Measurements from ENCODE around the gene ATP1A2.

ATP1A2 gene
- total RNA-seq, result 0 reads per million in 4 experiments

DNA sequence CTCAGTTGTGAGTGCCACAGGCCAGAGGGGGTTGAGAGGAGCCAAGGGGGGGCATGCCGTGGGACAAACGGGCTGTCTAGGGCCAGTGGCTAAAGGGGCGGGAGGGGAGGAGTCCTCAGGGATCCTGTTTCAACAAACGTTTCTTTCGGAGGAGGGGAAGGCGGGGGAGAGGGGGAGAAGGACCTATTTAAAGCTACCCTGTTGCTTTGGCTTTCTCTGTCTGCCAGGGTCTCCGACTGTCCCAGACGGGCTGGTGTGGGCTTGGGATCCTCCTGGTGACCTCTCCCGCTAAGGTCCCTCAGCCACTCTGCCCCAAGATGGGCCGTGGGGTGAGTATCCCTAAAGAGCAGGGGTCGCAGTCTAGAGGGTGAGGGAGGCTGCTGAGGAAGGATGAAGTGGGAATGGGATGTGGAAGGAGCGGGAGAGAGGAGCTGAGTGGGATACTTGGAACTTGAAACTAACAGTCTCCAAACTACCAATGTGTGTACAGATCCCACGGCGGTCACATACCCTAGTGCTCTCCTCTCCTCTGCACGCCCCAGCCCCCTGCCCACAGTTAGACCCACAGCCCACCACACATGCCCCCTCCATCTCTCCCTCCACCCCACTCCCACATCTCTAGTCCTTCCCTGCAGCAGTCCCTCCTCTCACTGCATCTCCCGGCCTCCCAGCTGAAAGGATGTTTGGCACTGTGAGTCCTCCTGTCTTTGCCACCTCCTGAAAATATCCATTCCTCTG is at the start of gene ATP1A2:
ATP1A2 (plus strand) TSS at position 215 of the 738 bp plus-strand sequence; CDS start at position 318, 103 bp downstream.
- DNase-seq, result no peak

- DNase-seq, result no peak
These were observed 48.5 kb upstream of the ATP1A2 start for GRCh38 chr1:160066829-160067745.

DNA sequence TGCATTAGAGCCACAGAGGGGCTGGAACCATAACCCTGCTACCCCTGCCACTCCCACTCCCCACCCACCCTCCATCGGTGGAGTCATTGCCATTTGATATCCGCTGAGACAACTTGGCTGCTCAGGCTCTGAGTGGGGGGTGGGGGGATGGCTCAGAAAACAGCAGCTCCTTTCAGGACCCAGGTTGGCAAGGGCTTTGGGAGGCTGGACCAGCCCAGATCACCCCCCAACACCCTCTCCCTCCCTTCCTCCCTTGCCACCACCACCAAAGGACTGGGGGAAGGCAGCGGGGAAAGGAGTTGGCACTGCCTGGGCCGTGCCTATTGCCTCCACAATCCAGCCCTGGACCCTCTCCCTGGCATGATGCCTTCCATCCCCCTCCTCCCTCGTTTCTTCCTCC is 47.3 kb upstream of the ATP1A2 start:
- no peak for DNase-seq

DNA sequence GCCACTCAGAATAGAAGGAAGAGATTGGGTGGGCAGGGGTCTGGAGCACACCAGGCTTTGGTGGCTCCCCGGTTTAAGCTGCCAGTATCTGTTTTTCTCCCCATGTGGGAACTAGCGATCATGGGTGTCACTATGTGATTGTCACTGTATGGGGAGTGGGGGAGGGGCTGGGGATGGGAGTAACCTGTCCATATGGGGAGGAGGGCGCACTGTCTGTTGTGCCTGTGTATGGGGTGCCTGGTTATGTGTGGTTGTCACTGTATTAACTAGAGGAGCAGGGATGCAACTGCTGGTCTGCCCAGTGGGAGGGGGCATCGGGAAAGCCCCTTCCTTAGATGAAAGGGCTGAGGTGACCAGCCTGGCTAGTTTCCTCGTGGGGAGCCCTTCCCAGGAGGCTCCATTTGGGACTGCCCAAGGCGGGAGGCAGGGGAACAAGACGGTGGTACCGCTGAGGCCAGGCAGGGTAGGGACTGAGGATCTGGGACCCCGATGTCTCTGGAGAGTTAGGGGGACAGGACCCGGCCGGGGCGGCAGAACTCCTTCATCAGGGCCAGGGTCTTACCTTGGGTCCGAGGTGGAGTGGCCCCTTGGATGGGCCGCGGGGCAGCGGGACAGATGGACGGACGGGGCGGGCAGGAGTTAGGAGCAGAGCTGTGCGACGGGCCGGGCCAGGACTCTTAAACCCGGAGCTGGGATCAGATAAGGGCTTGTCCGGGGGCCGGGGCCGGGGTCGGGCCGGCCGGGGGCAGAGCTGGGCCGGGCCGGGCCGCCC is 45.9 kb upstream of the ATP1A2 start, which contains the start of gene KCNJ10:
KCNJ10 (minus strand) TSS at position 701 of the 772 bp plus-strand sequence. CDS start 27,628 bp downstream, outside the sequence.
- DNase-seq, result no peak

DNA sequence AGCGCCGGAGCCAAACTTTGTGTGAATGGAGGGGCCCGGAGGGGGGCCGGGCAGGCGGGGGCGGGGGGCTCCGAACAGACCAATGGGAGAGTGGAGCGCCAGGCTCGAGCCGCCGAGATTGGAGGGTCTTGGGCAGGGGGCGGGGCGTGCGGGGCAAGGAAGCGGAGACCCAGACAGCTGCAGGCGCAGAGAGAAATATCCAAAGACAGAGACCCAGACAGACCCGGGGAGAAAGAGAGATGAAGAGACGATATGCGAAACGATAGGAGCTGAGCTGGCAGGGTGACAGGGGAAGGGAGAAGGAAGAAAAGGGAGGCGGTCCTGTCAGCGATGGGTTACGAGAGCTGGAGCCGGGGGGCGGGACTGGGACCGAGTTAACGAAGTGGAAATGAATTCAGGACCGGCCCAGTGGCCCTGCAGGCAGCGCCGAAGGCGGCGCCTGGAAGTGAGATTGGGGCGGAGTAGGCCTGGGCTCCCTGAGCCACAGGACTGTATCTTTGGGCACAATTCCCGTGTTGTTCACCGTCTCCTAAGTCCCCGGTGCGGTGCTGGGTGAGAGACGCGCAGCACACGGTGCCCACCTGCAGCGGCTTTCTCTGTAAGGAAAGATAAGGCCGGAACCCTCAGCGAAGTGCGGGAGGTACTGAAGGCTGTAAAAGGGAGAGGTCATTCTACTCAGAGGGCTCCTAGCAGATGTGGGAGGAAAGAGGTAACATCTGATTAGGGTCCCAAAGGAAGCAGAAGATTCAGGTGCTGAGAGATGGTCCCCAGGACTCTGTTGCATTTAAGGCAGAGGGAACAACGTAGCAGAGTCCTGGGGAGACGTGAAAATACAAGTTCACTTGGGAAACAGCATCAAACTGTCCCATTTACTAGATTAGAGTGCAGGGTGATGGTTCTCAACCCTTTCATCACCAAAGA is 45.1 kb upstream of the ATP1A2 start:
- DNase-seq, result peak; percentile 80

DNA sequence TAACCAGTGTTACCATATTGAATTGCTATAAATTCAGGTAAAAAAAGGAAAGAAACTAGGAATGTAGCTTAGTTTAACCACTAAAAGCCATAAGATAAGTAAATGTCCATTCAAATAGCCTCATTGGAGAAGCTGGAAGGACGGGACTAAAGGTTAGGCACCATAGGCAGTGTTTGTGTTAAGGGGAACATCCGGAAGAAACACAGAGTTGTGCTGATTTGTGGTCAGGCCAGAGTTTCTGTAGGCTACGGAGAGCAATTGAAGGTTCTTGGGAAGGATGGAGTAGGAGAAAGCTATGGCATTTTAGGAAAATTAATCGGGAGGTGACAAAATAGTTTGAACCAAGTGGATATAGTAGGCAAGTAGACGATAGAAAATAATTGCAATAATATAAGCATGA is 44.3 kb upstream of the ATP1A2 start:
- no peak for DNase-seq

- no peak for DNase-seq
These were observed 40.7 kb upstream of the ATP1A2 start for GRCh38 chr1:160074865-160075264.

DNA sequence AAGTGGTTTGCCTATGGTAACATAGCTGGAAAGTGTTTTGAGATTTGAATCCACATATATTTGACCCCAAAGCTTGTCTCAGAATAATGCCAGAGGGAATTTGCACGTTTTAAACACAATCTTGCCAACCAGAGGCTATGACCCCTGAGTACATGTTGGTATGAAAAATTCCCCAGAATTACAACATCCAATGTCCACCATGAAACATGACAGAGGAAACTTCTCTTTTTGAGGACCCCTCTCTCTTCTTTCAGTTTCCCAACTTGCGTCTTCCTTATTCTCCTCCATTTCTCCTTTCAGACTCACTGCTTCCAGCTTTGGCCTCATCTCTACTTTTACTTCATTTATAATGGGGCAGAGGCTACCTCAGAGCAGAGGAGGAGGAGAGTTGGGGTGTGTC is 39.7 kb upstream of the ATP1A2 start:
- no peak for DNase-seq

GRCh38 chr1:160076295-160076694 is 39.3 kb upstream of the ATP1A2 start:
- DNase-seq, result no peak

DNA sequence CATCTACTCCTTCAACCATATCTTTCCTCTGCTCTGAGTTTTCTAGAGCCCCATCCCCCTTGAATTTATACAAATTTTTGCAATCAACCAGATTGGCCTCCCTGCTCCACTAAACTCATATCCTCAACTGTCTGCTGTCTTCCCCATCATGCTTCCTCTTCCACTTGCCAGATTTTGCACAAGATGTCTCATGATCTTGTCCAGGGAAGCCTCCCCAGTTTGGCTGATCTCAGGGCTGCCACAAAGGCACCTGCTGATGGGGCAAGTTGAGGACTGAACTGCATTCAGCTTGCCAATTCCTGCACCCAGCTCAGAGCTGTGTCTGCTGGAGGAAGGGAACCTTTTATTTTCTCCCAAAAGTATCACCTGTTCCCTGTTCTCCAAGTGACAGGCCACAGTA is 38.1 kb upstream of the ATP1A2 start:
- no peak for DNase-seq

- peak; percentile 39 for DNase-seq
These were observed 36.9 kb upstream of the ATP1A2 start for GRCh38 chr1:160078512-160079195.

DNA sequence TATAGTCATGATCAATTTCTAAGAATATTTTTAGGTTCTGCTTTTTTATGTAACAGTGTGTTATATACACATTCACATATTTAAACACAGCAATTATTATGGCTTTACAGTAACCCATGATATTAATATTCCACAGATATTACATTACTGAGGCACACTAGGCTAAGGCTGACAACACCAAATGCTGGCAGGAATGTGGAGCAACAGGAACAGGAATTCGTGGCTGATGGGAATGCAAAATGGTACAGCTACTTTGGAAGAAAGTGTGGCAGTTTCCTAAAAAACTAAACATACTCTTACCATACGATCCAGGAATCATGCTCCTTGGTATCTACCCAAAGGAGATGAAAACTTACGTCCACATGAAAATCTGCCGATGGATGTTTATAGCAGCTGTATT is 36.1 kb upstream of the ATP1A2 start:
- DNase-seq, result no peak

DNA sequence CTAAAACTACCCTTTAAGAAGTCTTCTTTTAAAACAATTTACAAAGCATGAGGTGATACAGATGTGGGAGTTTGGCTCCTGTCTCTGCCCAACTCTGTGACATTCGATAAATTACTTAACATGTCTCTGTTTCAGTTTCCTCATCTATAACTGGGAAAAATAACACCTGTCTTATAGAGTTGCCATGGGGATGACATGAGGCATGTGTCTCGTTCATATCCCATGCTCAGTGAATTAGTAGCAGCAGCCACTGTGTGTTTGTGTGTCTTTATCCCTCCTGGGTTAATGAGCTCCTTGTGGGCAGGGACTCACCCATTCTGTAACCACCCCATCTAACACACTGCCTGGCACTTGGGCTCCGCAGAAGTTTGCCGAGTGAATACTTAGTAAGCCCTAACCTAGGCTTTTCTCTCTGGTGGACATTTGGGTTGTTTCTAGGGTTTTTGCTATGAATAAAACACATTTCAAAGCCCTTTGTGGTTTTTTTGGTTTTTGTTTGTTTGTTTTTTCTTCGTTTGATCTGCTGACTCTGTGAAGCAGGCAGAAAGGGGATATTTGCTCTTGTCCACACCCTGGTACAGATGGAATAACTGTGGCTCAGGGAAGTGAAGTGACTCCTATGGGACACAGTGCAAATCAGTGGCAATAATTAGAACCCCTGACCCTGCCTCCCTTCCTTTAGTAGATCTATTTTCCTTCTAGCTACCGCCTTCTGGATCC is 35.0 kb upstream of the ATP1A2 start:
- no peak for DNase-seq

DNA sequence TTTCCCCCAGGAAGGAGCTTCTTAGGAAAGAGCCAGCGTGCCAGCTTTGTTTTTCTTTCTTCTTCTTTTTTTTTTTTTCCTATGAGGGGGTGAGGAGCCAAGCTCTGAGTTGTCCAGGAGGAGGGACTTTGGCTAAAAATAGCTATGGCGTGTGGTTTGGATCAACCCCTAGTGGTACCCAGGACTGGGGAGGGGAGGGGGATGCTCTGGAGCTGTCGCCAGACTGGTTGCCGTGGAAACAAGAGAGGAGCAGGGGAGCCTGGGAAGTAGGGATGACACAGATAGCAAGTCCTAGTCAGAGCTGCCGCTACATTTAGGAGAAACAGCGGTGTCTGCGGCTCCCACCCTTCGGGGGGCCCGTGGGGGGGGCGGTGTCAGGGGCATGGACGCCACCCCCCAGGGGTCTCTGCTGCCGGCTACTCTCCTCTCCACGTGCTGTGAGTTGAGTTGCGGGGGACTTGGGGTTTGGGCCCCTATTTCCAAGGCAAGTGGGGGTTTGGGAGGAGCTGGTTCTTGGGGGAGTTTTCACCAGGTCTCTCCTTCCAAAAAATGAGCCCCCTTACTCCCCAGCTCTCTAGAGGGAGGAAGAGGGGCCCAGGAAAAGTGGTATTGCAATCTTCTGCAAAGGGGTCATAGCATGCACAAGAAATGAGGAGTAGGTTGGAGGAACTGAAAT is 34.2 kb upstream of the ATP1A2 start, which contains the start of gene KCNJ9:
KCNJ9 (plus strand) TSS at position 278 of the 676 bp plus-strand sequence. CDS start 2,493 bp downstream, outside the sequence.
- DNase-seq, result no peak

- no peak for DNase-seq
These were observed 33.1 kb upstream of the ATP1A2 start for GRCh38 chr1:160082487-160082886.

GRCh38 chr1:160082926-160083325 is 32.6 kb upstream of the ATP1A2 start:
- no peak for DNase-seq

DNA sequence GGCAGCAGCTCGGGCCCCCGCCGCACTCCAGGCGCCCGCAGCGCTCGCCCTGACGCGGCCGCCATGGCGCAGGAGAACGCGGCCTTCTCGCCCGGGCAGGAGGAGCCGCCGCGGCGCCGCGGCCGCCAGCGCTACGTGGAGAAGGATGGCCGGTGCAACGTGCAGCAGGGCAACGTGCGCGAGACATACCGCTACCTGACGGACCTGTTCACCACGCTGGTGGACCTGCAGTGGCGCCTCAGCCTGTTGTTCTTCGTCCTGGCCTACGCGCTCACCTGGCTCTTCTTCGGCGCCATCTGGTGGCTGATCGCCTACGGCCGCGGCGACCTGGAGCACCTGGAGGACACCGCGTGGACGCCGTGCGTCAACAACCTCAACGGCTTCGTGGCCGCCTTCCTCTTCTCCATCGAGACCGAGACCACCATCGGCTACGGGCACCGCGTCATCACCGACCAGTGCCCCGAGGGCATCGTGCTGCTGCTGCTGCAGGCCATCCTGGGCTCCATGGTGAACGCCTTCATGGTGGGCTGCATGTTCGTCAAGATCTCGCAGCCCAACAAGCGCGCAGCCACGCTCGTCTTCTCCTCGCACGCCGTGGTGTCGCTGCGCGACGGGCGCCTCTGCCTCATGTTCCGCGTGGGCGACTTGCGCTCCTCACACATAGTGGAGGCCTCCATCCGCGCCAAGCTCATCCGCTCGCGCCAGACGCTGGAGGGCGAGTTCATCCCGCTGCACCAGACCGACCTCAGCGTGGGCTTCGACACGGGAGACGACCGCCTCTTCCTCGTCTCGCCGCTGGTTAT is 31.4 kb upstream of the ATP1A2 start:
- DNase-seq, result peak; percentile 58

- DNase-seq, result no peak
These were observed 30.7 kb upstream of the ATP1A2 start for GRCh38 chr1:160084771-160085321.

Data from effector CD8-positive, alpha-beta T cell (primary cell).